Activated naive CD4-positive, alpha-beta T cell treated with anti-CD3 and anti-CD28 coated beads, Interleukin-2, amount 50 U/mL, for 24 hours (primary cell): Measurements from ENCODE around the gene LZTS2.
A peak's percentile ranks its signal among the peaks of the same experiment; 100 is the strongest.

Experiments
- H3K27ac Mint-ChIP-seq: one replicate; pipeline ENCODE4 v1.8.0; 2021; ENCODE audit warnings: mild to moderate bottlenecking, mixed read lengths
- H3K27me3 Mint-ChIP-seq: one replicate; pipeline ENCODE4 v1.8.0; 2021; ENCODE audit warnings: mixed read lengths
- H3K36me3 Mint-ChIP-seq: one replicate; pipeline ENCODE4 v1.8.0; 2021; ENCODE audit warnings: mixed read lengths
- H3K4me1 Mint-ChIP-seq: one replicate; pipeline ENCODE4 v1.8.0; 2021; ENCODE audit warnings: mixed read lengths
- H3K4me3 Mint-ChIP-seq: one replicate; pipeline ENCODE4 v1.8.0; 2021; ENCODE audit warnings: mild to moderate bottlenecking, mixed read lengths
- H3K9me3 Mint-ChIP-seq: one replicate; pipeline ENCODE4 v1.8.0; 2021; ENCODE audit warnings: mixed read lengths

The LZTS2 gene

DNA sequence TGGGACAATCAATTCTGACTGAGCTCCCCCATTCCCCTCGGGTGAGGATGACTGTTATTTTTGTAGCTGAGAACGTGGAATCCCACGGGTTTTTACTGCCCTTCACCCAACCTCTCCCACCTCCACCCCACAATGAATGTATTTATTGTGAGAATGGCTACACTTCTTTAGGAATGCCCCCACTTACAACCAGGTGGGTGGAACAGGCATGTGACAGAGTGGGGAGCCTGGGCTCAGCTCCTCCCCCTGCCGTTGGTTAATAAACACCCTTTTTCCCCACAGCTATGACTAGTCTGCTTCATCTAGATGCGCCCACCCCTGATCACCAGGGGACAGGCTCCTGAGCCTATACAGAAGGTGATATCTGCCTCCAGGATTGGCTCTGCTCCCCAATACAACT, 14.3 kb upstream of the LZTS2 start:
- peak overlapping the region; percentile 24 for H3K27ac Mint-ChIP-seq
- peaks cover 10% of the 10 kb centered on the region for H3K36me3 Mint-ChIP-seq
- H3K4me3 Mint-ChIP-seq: no peak overlapping the region

DNA sequence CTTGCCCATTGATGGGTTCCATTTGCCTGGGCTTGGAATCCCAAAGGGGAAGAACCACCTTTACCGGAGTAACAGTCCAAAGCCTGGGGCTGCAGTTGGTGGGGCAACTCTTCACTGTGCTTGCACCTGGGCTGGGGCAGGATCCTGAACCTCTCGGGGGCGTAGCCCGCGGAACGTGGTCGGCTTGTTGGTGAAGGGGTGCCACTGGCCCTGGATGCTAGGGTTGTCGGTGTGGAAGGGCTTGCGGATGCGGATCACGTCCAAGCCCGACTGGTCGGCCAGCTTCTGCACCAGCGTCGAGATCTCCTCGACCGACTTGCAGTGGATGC, 13.0 kb upstream of the LZTS2 start:
- H3K36me3 Mint-ChIP-seq: peaks cover 21% of the 10 kb centered on the region
- H3K27ac Mint-ChIP-seq: peak overlapping the region; percentile 96
- H3K4me1 Mint-ChIP-seq: peaks cover 41% of the 10 kb centered on the region
- no peaks in the 10 kb centered on the region for H3K27me3 Mint-ChIP-seq
- H3K9me3 Mint-ChIP-seq: no peaks in the 10 kb centered on the region
- H3K4me3 Mint-ChIP-seq: peak overlapping the region; percentile 92

More for the DNA sequence above, 14.3 kb upstream of the LZTS2 start:
- Mint-ChIP-seq H3K9me3 (no peaks in the 10 kb centered on the region), H3K27me3 (no peaks in the 10 kb centered on the region), H3K4me1 (peaks cover 30% of the 10 kb centered on the region)

DNA sequence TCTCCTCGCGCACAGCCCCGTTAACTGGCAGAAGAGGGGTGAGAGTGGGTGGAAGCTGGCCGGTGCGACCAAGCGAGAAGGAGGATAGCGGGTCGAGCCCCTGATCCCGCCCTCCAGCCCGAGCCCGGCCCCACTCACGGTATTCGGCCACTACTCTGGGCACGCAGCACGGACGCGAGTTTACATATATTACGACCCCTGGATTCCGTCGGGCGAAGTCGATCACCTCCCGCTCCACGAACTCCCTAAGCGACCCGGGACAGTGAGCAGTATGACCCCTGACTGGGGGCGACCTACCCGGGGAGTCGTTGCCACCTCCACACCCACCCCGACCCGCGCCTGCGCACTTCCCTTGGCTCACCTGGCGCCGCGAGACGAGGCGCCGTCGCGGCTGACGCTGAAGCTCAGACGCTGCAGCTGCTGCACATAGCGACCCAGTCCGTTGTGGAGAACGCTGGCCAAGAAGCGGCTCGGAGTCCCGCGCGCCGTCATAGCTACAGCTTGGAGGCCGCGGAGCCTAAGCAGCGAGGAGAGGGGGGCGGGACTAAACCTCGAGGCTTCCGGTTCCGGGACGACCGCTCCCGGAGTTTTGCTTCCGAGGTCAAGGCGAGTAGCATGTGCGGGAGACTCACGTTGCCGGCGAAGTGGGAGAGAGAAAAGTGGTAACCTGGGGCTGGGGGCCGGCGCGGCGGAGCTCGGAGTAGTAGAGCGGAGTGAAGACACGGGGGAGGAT, 12.5 kb upstream of the LZTS2 start, which contains the start of the genes MRPL43 and TWNK:
Gene MRPL43 (minus strand): TSS at position 546 of the 733 bp plus-strand sequence. CDS start 54 bp downstream, at position 492.
Gene TWNK (plus strand): TSS at position 592 of the 733 bp plus-strand sequence. CDS start 668 bp downstream, outside the sequence.
- Mint-ChIP-seq H3K36me3 (peaks cover 21% of the 10 kb centered on the region), H3K4me1 (peaks cover 41% of the 10 kb centered on the region), H3K4me3 (peak within 1 kb of the TSS; percentile 92), H3K27me3 (no peaks in the 10 kb centered on the region), H3K27ac (peak within 1 kb of the TSS; percentile 96), H3K9me3 (no peaks in the 10 kb centered on the region)

DNA sequence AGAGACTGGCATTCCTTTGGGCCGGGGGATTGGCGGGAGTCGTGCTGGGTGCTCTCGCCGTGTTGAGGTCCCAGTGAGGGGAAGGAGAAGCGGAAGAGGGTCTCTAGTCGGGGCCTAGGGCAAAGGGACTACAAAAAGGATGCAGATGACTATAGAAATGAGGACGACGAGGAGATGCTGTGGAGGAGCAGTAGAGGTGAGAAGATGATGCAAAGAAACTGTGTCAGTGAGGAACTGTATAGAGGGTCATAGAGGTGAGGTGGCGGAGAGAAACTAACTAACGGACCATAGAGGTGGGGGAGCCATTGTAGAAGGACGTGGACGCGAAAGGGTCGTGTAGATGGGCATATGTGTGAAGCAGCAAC, 11.9 kb upstream of the LZTS2 start:
- H3K4me1 Mint-ChIP-seq: peaks cover 41% of the 10 kb centered on the region
- H3K4me3 Mint-ChIP-seq: peak overlapping the region; percentile 92
- H3K36me3 Mint-ChIP-seq: peaks cover 21% of the 10 kb centered on the region
- H3K27ac Mint-ChIP-seq: peak overlapping the region; percentile 96
- H3K9me3 Mint-ChIP-seq: no peaks in the 10 kb centered on the region
- H3K27me3 Mint-ChIP-seq: no peaks in the 10 kb centered on the region

DNA sequence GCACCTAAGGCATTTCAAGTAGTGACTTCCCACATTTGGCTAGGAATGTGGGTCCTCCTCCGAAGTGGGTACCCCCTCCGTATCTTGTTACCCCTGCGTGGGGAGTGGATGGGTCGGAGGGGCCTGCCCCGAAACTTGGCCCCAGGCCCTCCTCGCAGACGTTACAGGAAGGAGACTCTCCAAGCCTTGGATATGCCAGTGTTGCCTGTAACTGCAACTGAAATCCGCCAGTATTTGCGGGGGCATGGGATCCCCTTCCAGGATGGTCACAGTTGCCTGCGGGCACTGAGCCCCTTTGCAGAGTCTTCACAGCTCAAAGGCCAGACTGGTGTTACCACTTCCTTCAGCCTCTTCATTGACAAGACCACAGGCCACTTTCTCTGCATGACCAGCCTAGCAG, 11.4 kb upstream of the LZTS2 start:
- H3K4me3 Mint-ChIP-seq: peak overlapping the region; percentile 92

DNA sequence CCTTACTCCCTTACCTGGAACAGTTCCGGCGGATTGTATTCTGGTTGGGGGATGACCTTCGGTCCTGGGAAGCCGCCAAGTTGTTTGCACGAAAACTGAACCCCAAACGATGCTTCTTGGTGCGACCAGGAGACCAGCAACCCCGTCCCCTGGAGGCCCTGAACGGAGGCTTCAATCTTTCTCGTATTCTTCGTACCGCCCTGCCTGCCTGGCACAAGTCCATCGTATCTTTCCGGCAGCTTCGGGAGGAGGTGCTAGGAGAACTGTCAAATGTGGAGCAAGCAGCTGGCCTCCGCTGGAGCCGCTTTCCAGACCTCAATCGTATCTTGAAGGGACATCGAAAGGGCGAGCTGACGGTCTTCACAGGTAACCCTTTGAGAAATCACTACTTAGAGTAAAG, 10.5 kb upstream of the LZTS2 start:
- H3K27me3 Mint-ChIP-seq: no peaks in the 10 kb centered on the region
- H3K4me3 Mint-ChIP-seq: peak overlapping the region; percentile 92
- H3K27ac Mint-ChIP-seq: no peak overlapping the region
- H3K4me1 Mint-ChIP-seq: peaks cover 41% of the 10 kb centered on the region
- H3K9me3 Mint-ChIP-seq: no peaks in the 10 kb centered on the region
- H3K36me3 Mint-ChIP-seq: peaks cover 25% of the 10 kb centered on the region

More for the DNA sequence above, 11.4 kb upstream of the LZTS2 start:
- Mint-ChIP-seq H3K4me1 (peaks cover 41% of the 10 kb centered on the region), H3K27ac (no peak overlapping the region), H3K27me3 (no peaks in the 10 kb centered on the region), H3K36me3 (peaks cover 21% of the 10 kb centered on the region), H3K9me3 (no peaks in the 10 kb centered on the region)

DNA sequence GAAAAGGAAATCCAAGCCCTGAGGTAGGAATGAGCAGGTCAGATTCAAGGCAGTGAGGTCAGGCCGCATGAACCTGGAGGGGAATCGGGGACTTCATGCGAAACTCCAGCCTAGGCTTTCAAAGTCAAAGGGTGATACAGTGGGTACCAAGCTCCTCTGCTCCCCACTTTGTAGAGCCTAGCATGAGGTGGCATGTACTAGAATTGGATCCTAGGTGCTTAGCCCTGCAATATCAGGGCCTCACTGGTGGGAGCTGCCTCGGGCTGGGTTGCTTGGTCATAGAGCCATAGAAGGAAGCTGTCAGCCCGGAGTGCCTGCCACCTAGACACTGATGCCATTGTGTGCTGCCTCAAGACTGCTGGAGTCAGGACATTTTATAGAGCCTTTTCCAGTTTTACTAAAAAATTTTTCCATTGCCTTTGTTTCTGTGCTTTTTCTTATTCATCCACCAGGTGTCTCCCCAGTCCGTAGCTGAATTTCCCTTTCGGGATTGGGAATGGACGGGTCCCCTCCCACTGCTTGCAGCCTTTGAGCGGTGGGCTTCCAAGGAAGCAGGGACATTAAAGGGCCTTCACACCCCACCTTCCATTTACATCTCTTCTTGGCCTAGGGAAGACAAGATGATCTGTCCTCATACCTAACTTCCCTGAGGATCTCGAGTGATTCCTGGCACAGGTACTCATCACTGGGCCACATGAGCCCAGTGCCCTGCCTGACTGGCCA, 5.5 kb upstream of the LZTS2 start:
- peaks cover 20% of the 10 kb centered on the region for H3K36me3 Mint-ChIP-seq
- peaks cover 38% of the 10 kb centered on the region for H3K4me1 Mint-ChIP-seq
- no peak overlapping the region for H3K4me3 Mint-ChIP-seq
- no peaks in the 10 kb centered on the region for H3K9me3 Mint-ChIP-seq
- H3K27me3 Mint-ChIP-seq: no peaks in the 10 kb centered on the region
- H3K27ac Mint-ChIP-seq: no peak overlapping the region

DNA sequence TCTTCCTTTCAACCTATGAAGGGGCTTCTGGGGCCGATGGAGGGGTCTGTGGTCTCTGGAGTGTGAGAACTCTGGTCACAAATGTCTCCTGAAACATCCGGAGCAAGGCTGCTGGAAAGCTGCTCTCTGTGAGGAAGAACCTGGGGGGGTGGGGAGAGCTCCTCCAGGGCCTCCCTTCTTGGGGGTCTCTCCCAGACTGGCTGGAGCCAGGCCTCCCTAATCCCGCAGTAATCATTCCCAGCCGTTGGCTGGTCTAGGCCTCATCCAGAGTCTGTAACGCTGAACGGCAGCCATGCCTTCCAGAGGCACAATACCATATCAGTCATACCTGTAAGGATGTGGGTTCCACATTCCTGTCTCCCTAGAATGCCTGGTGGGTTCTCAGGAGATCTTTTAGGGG, 4.4 kb upstream of the LZTS2 start:
- Mint-ChIP-seq H3K27ac (no peak overlapping the region), H3K4me3 (no peak overlapping the region), H3K27me3 (no peaks in the 10 kb centered on the region), H3K36me3 (peaks cover 18% of the 10 kb centered on the region), H3K4me1 (peaks cover 33% of the 10 kb centered on the region), H3K9me3 (no peaks in the 10 kb centered on the region)

DNA sequence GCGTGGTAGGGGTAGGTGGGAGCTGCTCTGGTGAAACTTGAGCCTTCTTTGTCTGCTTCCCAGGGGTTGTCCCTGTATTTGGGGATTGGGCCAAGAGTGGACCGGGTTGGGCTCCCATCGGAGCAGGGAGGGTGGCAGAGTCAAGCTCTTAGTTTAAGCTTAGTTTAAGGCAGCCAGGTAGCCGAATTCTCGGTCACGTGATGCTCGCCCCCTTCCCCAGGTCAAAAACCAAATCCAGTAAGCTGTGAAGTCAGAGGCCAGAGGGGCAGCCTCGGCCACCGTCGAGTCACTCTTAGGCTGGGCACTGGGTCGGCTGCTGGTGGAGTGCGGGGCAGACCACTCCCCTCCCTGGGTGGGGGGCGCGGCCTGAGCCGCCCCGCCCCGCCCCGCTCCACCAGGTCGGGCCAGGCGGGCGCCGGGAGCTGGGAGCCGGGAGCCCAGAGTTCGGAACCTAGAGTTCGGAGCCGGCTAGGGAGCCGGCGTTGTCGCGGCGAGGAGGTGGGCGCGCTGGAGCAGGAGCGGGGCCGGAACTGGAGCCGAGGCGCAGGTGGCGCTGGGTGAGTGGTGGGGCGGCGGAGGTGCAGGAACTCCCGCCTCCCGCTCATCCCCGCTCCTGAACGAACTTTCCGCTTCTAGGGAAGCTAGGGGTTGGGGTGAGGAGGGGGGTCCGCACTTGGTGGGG, 2.8 kb upstream of the LZTS2 start:
- Mint-ChIP-seq H3K27ac (peak overlapping the region; percentile 83), H3K36me3 (peaks cover 7% of the 10 kb centered on the region), H3K27me3 (no peaks in the 10 kb centered on the region)

DNA sequence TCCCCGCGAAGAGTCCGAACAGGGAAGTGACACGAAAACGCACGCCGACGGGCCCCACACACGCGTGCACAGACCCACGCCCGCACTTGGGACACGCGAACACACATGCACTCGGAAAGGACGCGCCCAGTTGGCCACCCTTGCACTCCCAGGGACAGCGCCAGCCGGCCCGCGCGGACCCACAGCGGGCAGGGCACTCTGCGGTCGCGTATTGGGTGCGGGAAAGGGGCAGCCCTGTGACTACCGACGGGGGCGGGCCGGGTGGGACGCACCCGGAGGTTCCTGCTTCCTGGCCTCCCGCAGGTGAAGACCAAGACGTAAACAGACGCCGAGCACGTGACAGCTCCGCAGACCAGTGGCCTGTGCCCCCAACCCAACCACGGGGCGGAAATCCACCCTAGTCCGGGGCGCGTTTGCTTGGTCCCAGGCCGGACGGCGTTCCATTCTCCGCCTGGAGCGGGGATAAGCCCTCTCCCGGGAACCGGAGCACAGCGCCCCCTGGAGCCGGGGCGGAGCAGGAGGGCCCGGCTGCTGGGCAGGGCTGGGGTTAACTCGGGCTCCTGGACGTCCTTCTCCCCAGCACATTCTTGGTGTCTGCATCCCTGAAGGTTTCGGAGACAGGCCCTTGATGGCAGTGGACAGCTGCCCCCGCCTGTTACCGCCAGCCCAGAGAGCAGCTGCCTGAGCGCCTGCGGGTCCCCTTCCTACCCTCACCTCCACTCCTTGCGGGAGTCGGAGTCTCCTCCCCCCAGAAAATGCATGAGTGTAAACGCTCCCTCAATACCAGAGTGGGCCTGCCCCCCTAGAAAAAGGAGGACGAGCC, 2.0 kb upstream of the LZTS2 start:
- Mint-ChIP-seq H3K4me3 (peak overlapping the region; percentile 92), H3K36me3 (peaks cover 7% of the 10 kb centered on the region), H3K9me3 (no peaks in the 10 kb centered on the region), H3K27ac (peak overlapping the region; percentile 85), H3K4me1 (peaks cover 25% of the 10 kb centered on the region), H3K27me3 (no peaks in the 10 kb centered on the region)

More for the DNA sequence above, 2.8 kb upstream of the LZTS2 start:
- H3K9me3 Mint-ChIP-seq: no peaks in the 10 kb centered on the region
- H3K4me3 Mint-ChIP-seq: peak overlapping the region; percentile 92
- peaks cover 25% of the 10 kb centered on the region for H3K4me1 Mint-ChIP-seq

DNA sequence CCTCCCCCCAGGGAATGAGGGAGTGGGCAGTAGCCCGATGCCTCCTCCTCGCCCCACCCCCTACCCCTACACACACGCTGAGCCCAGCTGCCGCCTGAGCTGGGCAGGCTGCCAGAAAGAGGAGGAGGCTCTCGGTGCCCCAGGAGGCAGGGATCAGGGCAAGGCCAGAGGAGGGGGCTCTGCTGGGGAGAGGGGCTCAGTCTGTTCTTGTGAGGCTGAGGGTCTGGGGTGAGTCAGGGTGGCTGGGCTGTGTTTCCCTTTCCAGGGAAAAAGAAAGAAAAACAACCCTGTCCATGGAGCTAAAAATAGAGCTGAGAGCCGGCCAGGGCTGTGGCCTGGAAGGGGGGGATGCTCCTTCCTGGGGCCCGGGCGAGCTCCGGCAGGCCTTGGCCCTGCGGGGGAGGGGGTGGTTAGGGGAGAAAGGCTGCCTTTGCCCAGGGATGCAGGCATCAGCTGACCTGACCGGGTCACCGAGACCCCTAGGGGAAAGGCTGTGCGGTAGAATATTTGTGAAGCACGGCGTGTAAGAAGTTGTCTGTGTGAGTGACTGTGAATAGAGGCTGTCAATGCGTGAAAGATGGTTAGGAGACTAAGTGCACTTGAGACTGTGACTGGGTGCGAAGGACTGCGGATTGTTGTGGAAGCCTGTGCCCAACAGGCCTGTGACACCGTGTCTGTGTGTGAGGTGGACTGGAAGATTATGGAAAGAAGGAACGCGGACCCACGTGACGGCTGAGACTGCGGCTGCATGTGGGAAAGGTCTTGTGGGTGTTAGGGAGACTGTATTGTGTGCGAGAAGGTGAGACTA, 1.2 kb upstream of the LZTS2 start:
- H3K9me3 Mint-ChIP-seq: no peaks in the 10 kb centered on the region

DNA sequence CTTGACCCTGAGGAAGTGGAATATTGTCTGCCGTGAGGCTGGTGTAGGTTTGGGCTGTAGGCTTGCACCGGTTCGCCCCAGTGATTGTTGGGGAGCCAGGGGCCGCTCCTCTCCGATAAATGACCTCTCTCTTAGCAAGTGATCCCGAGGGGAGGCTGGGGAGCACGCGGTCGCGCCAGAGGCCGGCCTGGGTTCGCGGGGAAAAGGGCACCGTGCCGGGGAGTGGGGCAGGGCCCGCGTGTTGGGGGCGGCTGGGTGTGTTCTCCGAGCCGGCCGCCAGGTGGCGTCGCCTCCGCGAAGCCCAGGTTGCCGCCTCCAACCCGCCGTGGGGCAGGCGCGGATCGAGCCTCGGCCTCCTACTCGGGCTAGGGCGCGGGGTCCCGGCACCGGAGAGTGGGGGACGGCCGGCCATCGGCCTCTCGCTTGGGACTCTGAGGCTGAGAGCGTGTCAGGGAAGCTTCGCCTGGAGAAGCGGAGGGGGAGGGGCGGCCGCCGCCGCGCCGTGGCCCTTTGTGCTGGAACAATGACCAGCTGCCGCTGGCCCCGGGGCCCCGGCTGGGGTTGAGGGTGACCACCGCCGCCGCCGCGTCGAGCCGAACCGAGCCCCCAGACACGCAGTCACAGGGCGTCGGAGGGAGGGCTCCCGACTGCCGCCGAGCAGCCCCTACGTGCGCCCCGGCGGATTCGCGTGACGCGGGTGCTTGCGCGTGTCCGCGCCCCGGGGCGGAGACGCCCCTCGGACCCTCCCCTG, 442 bp upstream of the LZTS2 start:
- Mint-ChIP-seq H3K27ac (peak overlapping the region; percentile 96), H3K4me1 (peaks cover 25% of the 10 kb centered on the region), H3K4me3 (peak overlapping the region; percentile 92), H3K27me3 (no peaks in the 10 kb centered on the region), H3K9me3 (no peaks in the 10 kb centered on the region), H3K36me3 (peaks cover 3% of the 10 kb centered on the region)

More for the DNA sequence above, 1.2 kb upstream of the LZTS2 start:
- peak overlapping the region; percentile 92 for H3K4me3 Mint-ChIP-seq
- H3K27ac Mint-ChIP-seq: peak overlapping the region; percentile 96
- peaks cover 25% of the 10 kb centered on the region for H3K4me1 Mint-ChIP-seq
- no peaks in the 10 kb centered on the region for H3K27me3 Mint-ChIP-seq
- H3K36me3 Mint-ChIP-seq: peaks cover 7% of the 10 kb centered on the region

DNA sequence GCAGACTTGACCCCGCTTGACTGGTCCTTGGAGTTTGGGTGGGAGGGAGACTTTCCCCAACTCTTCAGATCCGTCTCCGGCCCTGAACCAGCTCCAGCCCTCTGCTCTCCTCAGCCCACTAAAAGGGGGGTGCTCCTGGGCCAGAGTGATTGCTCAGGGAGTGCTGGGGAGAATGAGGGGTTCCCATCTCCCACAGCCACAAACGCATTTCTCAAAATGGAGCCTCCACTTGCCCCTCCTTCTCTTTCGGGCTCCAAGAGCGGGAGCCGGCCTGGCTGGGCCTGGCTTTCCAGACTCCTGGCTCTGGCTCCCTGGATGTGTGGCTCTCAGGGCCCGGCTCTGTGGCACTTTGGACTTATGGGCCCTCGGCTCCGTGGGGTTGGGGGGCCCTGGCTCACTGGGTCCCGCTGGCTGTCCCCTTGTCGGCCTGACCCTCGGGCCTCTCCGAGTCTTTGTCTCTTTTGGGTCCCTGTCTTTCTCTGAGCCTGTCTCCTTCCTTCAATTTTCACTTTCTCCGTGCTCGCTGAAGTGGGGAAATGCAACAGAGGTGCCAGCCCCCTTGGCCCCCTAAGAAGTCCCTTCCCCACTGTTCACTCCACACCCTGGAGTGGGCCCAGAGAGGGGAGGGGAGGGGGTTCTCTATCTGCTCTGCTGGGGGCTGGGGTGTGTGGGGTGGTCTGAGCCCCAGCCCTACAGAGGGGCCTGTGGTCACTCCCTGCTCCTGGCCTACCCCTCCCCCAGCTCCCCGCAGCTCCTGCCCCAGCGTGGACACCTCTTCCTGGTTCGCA, 713 bp downstream of the LZTS2 start:
- peaks cover 25% of the 10 kb centered on the region for H3K4me1 Mint-ChIP-seq
- H3K27ac Mint-ChIP-seq: no peak overlapping the region
- H3K9me3 Mint-ChIP-seq: no peaks in the 10 kb centered on the region
- no peaks in the 10 kb centered on the region for H3K36me3 Mint-ChIP-seq
- peak overlapping the region; percentile 80 for H3K4me3 Mint-ChIP-seq
- H3K27me3 Mint-ChIP-seq: no peaks in the 10 kb centered on the region
